ENCODE results near the gene NRAP.

NRAP gene

DNA sequence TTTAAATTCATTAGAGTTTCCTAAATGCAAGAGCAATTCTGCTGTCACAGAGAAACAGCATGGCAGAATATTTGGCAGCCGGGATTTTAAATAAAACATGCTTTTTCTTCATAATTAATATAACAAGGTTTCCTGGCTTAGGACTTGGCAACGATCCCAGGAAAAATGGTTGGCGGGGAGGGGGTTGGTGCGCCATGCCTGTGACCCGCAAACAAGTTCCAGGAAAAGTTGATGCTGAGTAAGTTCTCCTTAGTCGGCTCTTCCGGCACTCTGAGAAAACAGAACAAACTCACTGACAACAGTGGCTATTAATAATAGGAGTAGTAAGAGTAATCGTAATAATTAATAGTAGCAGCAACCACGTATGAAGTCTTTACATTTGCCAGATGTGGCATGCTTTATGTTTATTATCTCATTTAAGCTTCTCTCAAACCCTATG lies 106.4 kb downstream of the NRAP start:
- Mint-ChIP-seq H3K4me1 (ENCODE audit: low read depth) (peaks cover 3% of the 10 kb centered on the region), H3K27me3 (peaks cover 52% of the 10 kb centered on the region), H3K27ac (no peak overlapping the region), H3K4me3 (no peak overlapping the region), H3K9me3 (no peaks in the 10 kb centered on the region), H3K36me3 (ENCODE audit: low read depth) (no peaks in the 10 kb centered on the region)
- no peak for DNase-seq

DNA sequence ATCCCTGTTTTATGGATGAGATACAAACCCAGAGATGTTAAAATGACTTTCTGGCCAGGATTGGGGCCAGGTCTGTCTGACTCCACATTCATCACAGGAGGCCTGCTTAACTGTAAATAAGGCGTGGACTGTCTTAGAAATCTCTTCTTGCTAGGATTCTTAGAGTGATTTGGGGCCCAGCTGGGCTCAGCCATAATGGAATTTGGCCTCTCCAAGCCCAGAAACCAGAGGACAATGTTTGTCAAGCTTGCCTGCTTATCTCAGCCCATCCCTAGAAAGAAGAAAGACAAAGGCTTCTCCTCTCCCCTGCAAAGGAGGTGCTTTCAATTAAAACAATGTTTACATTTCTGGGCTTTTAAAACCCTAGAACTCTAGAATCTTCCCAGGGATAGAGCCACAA lies 108.1 kb downstream of the NRAP start:
- H3K4me1 Mint-ChIP-seq (ENCODE audit: low read depth): peaks cover 3% of the 10 kb centered on the region
- no peaks in the 10 kb centered on the region for H3K9me3 Mint-ChIP-seq

DNA sequence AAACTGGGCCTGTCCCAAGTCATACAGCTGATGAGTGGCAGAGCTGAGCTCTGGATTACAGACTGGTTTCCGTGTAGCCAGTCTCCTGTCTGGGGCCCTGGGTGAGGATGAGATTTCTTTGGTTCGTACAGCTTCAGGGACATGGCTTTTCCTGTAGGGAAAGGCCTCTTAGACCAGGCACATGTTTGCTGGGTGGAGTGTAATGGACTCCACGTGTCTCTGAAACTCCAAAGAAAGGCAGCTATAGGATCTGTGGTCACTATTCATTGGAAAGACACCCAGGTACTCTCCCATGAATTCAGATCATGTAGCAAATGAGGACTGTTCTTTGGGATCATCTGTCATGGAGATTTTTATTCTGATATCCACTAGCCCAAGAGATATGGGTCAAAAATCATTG lies 108.6 kb downstream of the NRAP start:
- Mint-ChIP-seq H3K4me3 (no peak overlapping the region), H3K9me3 (no peaks in the 10 kb centered on the region), H3K36me3 (ENCODE audit: low read depth) (no peaks in the 10 kb centered on the region), H3K27ac (no peak overlapping the region), H3K4me1 (ENCODE audit: low read depth) (peaks cover 3% of the 10 kb centered on the region), H3K27me3 (peaks cover 55% of the 10 kb centered on the region)
- DNase-seq: no peak

More for the DNA sequence above, 108.1 kb downstream of the NRAP start:
- no peak for DNase-seq
- peaks cover 55% of the 10 kb centered on the region for H3K27me3 Mint-ChIP-seq
- H3K4me3 Mint-ChIP-seq: no peak overlapping the region
- no peaks in the 10 kb centered on the region for H3K36me3 Mint-ChIP-seq (ENCODE audit: low read depth)
- no peak overlapping the region for H3K27ac Mint-ChIP-seq

DNA sequence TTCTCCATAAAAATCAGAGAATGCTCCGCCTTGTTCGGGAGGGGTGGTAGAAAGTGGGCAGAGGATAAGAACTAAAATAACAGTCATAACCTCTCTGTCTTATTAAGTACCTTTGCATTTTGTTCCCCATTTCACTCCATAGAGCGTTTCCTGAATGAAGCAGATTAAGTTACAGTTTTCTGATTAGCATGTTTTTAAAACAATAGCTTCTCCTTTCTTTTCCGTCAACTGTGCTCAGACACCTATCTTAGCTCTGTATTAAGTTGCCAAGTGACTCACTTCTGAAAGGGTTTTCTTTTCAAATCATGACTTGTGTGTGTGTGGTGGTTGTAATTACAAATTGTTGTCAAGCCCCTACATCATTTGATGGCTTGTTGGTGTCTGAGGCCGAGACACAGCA lies 109.6 kb downstream of the NRAP start:
- no peak overlapping the region for H3K27ac Mint-ChIP-seq
- no peaks in the 10 kb centered on the region for H3K9me3 Mint-ChIP-seq
- no peak overlapping the region for H3K4me3 Mint-ChIP-seq
- no peaks in the 10 kb centered on the region for H3K36me3 Mint-ChIP-seq (ENCODE audit: low read depth)
- H3K27me3 Mint-ChIP-seq: peaks cover 47% of the 10 kb centered on the region
- peaks cover 3% of the 10 kb centered on the region for H3K4me1 Mint-ChIP-seq (ENCODE audit: low read depth)
- DNase-seq: no peak

DNA sequence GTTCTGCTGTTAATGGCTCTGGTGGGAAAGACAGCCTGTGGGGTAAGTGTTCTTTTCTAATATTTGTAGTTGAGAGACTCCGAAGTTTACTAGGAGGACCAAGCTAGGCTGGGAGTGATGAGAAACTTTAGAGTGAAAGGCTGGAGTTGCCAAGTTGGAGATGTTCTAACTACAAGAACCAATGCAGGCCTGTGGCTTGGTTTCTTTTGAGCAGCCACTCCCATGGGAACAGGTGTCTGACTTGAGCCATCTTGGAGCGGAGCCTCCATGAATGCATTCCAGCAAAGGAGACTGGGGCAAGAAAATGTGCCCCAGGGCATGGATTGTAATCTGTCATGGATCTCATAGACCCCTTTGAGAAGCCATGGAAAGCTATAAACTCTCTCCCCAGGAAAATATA lies 110.7 kb downstream of the NRAP start:
- DNase-seq: no peak
- no peak overlapping the region for H3K27ac Mint-ChIP-seq
- no peak overlapping the region for H3K4me3 Mint-ChIP-seq
- H3K36me3 Mint-ChIP-seq (ENCODE audit: low read depth): no peaks in the 10 kb centered on the region
- peaks cover 41% of the 10 kb centered on the region for H3K27me3 Mint-ChIP-seq
- peaks cover 3% of the 10 kb centered on the region for H3K4me1 Mint-ChIP-seq (ENCODE audit: low read depth)
- no peaks in the 10 kb centered on the region for H3K9me3 Mint-ChIP-seq

DNA sequence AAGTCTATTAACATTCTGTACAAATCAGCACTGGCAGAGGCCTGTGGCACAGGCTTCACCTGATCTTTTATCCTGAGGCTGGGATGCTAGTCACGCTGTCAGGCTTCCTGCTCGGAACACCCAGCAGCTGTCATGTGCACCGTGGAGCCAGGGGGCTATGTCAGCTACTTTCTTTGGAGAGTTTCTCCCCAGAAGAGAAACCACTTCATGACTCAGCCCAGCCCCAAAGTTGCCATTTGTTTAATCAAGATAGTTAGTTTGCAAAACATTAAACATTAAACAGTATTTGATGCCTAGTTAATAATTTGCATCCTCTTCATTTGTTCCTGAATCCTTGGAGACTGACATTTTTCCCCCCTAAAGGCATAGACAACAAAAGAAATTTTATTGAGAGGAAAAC lies 111.1 kb downstream of the NRAP start, which contains the start of gene HABP2:
HABP2 (plus strand) TSS at position 353 of the 400 bp plus-strand sequence. CDS start 69 bp downstream, outside the sequence.
- Mint-ChIP-seq H3K9me3 (no peaks in the 10 kb centered on the region), H3K27me3 (peaks cover 36% of the 10 kb centered on the region), H3K4me1 (ENCODE audit: low read depth) (no peaks in the 10 kb centered on the region)

DNA sequence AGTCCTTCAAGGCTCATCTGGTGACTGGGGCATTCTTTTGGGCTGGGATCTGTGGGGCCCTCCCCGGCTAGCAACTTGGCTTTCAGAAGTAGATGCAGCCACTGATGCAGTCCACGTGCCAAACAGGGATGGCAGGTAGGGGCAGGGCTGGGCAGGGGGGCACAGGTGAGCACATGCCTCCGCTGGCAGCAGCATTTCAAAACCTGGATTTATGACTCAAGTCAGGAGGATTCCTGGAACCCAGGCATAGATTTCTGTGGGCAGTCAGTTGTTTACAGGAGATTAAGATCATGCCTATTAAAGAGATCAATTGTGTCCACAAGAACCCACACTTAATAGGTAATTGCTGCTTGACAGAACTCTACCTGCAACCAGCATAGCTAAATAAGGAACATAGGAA lies 111.8 kb downstream of the NRAP start:
- Mint-ChIP-seq H3K4me1 (ENCODE audit: low read depth) (no peaks in the 10 kb centered on the region), H3K36me3 (ENCODE audit: low read depth) (no peaks in the 10 kb centered on the region), H3K27me3 (peaks cover 31% of the 10 kb centered on the region), H3K9me3 (no peaks in the 10 kb centered on the region), H3K4me3 (no peak overlapping the region), H3K27ac (no peak overlapping the region)
- no peak for DNase-seq

More for the DNA sequence above, 111.1 kb downstream of the NRAP start, which contains the start of gene HABP2:
- Mint-ChIP-seq H3K27ac (no peak within 1 kb of the TSS), H3K4me3 (no peak within 1 kb of the TSS), H3K36me3 (ENCODE audit: low read depth) (no peaks in the 10 kb centered on the region)
- DNase-seq: no peak

DNA sequence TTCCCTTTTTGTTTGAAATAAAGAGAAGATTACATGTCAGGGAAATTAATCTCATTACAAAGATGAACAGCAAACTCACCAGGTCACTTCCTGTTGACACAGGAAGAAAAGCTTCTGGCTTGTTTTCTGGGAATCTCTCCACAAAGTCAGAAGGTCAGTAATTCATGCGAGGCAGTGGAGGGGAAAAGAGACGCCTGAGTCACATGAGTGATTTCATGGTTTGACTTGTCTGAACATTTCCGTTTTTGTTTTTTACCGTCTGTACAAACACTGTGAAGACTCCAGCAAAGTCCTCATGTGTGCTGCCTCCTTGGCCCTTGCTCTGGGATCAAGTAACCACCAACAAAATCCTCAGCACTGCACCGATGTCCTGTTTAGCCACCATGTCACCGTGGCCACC lies 113.5 kb downstream of the NRAP start:
- no peak overlapping the region for H3K27ac Mint-ChIP-seq
- H3K9me3 Mint-ChIP-seq: no peaks in the 10 kb centered on the region
- H3K27me3 Mint-ChIP-seq: peaks cover 19% of the 10 kb centered on the region
- DNase-seq: no peak
- H3K4me1 Mint-ChIP-seq (ENCODE audit: low read depth): no peaks in the 10 kb centered on the region
- no peak overlapping the region for H3K4me3 Mint-ChIP-seq
- H3K36me3 Mint-ChIP-seq (ENCODE audit: low read depth): no peaks in the 10 kb centered on the region

DNA sequence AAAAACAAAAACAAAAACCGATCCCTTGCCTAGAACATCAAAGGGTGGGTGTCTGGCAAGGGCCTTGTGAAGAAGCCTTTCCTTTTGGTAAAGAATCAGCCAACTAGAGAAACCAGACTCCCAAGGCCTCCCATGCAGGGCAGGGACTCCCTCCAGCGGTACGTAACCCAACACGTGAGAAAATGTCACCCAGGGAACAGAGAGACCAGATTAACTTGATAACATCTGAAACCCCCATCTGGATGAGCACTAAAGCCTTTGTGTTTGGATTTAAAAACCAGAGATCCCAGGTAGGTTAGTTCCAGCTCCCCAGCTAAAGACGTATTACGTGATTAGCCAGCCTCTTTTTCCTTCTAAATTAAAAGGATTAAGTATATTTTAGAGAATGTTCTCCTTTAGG lies 114.0 kb downstream of the NRAP start:
- Mint-ChIP-seq H3K27ac (no peak overlapping the region), H3K36me3 (ENCODE audit: low read depth) (no peaks in the 10 kb centered on the region), H3K9me3 (no peaks in the 10 kb centered on the region), H3K27me3 (peaks cover 17% of the 10 kb centered on the region), H3K4me1 (ENCODE audit: low read depth) (no peaks in the 10 kb centered on the region), H3K4me3 (no peak overlapping the region)
- DNase-seq: no peak

DNA sequence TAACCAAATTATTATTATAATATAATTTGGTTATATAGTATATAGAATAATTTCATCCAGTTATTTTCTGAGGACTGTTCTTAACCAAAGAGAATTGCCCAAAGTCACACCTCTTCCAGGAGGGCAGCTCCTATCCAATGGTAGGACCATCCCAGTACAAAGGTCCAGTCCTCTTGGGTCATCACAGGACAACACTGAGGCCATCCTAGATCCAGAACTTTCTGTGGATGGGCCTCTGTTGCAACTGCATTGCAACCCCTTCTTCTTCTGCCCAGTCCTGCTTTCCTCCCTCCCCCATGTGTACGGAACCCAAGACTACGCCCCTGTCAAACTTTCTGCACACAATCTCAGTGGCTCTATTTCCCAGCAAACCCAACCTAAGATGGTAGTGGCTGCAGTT lies 116.4 kb downstream of the NRAP start:
- H3K4me3 Mint-ChIP-seq: no peak overlapping the region
- no peak overlapping the region for H3K27ac Mint-ChIP-seq
- peaks cover 3% of the 10 kb centered on the region for H3K27me3 Mint-ChIP-seq

DNA sequence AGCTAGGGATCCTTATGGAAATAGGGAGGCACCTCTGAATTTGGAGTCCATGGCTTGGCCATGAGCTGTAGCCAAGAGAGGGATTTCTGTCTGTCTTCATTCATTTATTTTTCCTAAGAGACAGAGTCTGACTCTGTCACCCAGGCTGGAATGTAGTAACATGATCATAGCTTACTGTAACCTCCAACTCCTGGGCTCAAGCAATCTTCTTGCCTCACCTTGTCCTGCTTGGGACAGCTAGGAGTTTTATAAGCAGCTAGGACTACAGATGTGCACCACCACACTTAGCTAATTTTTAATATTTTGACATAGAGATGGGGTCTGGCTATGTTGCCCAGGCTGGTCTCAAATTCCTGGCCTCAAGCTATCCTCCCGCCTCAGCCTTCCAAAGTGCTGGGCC lies 119.4 kb downstream of the NRAP start:
- DNase-seq: no peak
- H3K4me1 Mint-ChIP-seq (ENCODE audit: low read depth): no peaks in the 10 kb centered on the region
- no peaks in the 10 kb centered on the region for H3K27me3 Mint-ChIP-seq
- H3K36me3 Mint-ChIP-seq (ENCODE audit: low read depth): no peaks in the 10 kb centered on the region
- no peak overlapping the region for H3K4me3 Mint-ChIP-seq
- H3K9me3 Mint-ChIP-seq: no peaks in the 10 kb centered on the region
- no peak overlapping the region for H3K27ac Mint-ChIP-seq

More for the DNA sequence above, 116.4 kb downstream of the NRAP start:
- Mint-ChIP-seq H3K36me3 (ENCODE audit: low read depth) (no peaks in the 10 kb centered on the region), H3K9me3 (no peaks in the 10 kb centered on the region), H3K4me1 (ENCODE audit: low read depth) (no peaks in the 10 kb centered on the region)
- no peak for DNase-seq

DNA sequence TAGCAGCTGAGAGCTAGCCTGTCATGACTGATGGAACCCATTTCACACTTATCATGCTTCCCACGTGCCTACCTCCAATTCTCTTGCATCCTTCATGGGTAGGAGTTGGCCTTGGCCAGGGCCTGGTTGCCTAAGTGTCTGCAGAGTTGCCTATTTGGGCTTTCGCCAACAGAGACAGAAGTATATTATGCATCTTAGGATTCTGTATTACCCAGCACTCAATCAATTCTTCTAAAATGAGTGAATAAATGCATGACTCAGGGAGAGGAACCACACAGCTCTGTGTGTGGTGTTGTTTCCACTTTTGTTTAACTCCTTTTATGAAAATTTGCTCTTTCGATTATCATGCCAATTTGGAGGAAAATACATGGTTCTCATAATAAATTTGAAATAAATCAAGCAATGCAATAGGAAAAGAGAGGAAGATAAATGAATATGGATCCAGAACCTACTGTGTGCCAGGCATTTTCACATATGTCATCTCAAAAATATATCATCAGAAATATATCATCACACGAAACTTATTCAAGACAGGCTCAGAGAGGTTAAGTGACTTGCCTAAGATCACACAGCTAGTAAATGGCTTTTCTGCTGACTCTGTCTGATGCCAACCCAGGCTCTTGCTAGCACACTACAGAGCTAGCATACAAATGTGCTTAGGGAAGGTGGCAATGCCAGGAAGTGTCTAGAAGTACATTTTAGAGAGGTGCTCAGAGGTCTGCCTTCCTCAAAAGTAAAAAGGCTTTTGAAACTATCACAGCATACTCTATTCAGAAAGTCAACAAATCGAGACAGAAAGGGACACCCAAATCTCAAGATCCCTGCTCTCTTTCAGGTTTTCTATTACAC lies 120.5 kb downstream of the NRAP start:
- no peaks in the 10 kb centered on the region for H3K4me1 Mint-ChIP-seq (ENCODE audit: low read depth)
- H3K27ac Mint-ChIP-seq: no peak overlapping the region
- no peak overlapping the region for H3K4me3 Mint-ChIP-seq
- H3K27me3 Mint-ChIP-seq: no peaks in the 10 kb centered on the region
- no peaks in the 10 kb centered on the region for H3K36me3 Mint-ChIP-seq (ENCODE audit: low read depth)
- no peak for DNase-seq
- H3K9me3 Mint-ChIP-seq: no peaks in the 10 kb centered on the region

DNA sequence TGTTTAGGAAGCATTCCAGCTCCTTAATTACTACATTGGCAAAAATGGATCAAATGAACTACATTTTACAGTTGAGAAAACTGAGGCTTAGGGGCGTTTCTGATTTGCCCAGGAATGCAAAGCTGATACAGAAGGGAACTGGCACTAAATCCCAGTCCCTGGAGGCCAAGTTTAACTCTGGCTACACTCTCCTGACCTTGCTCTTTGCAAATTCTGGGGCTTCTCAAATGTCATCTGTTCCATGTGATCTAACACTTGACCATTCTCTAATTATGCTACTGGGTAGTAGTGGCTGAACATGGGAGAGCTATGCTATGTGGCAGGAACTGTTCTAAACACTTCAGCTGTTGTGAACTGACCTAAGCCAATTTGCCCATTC lies 122.3 kb downstream of the NRAP start:
- no peak for DNase-seq
- Mint-ChIP-seq H3K4me1 (ENCODE audit: low read depth) (no peaks in the 10 kb centered on the region), H3K27me3 (no peaks in the 10 kb centered on the region), H3K9me3 (no peaks in the 10 kb centered on the region), H3K27ac (no peak overlapping the region), H3K36me3 (ENCODE audit: low read depth) (no peaks in the 10 kb centered on the region), H3K4me3 (no peak overlapping the region)

DNA sequence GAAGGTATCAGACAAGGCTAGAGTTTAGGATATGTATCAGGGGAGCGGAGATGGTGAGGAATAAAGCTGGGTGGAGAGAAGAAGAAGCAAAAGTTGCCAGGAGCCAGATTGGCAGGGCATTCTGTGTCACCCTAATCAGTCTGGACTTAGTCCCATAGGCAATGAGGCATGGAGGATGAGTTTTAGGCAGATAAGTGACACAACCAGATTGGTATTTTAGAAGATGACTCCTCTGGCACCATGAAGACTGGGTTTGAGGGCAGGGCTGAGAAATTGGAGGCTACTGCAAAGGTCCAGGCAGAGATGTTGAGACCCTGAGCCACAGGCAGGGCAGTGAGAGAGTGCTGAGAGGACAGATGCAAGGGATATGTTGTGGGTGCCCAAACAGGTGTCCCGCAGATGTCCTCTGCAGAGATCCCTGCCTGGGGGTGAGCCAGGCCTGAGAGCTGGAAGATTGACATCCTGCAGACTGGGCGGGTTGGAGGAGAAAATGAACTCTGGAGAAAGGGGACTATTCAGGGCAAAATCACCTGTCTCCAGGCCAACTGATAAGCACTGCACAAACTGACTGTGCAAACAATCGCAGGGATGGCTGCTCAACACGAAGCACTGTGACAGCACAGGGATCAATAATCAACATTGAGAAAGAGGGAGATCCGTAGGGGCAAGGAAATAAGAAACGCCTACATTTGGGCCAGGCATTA lies 122.8 kb downstream of the NRAP start:
- Mint-ChIP-seq H3K9me3 (no peaks in the 10 kb centered on the region), H3K4me1 (ENCODE audit: low read depth) (no peaks in the 10 kb centered on the region), H3K27me3 (peaks cover under 1% of the 10 kb centered on the region), H3K4me3 (no peak overlapping the region), H3K36me3 (ENCODE audit: low read depth) (no peaks in the 10 kb centered on the region), H3K27ac (no peak overlapping the region)
- DNase-seq: no peak

DNA sequence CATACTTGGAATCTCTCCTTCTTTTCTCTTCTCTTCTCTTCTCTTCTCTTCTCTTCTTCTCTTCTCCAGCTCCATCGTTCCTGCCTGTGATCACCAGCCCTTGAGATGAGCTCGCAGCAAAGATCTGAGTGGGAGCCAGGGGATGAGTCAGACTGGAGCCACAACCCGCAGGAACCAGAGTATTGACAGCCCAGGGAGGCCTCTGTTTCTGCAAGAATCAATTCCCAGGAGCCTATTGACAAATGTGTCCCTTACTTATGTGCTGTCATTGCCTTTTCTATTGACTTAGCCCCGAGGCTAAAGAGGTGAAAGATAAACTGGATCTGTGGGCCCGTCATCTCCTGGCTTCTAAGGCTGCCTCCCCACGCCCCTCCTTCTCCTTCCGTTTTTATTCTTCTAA lies 124.1 kb downstream of the NRAP start:
- Mint-ChIP-seq H3K4me3 (no peak overlapping the region), H3K9me3 (no peaks in the 10 kb centered on the region)
- no peak for DNase-seq

More for the DNA sequence above, 124.1 kb downstream of the NRAP start:
- no peak overlapping the region for H3K27ac Mint-ChIP-seq
- H3K4me1 Mint-ChIP-seq (ENCODE audit: low read depth): no peaks in the 10 kb centered on the region
- no peaks in the 10 kb centered on the region for H3K36me3 Mint-ChIP-seq (ENCODE audit: low read depth)
- peaks cover 12% of the 10 kb centered on the region for H3K27me3 Mint-ChIP-seq
